Hepatocyte (in vitro differentiated cells): ENCODE measurements around the gene GPD1L. TPM values are rescaled to one million over a fixed set of nuclear protein-coding genes. Genes with fewer than 3 reads are reported as not detected.

Experiments
- DNase-seq: peaks from one replicate; pipeline ENCODE4 v3.0.0-alpha.2; 2016; ENCODE audit warnings: low spot score
- H2AFZ ChIP-seq: fragments of 200-600 bp; sonication (generic); 2 replicates; pipeline ENCODE4 v1.6.0; 2016; ENCODE audit warnings: antibody characterized with exemption, mild to moderate bottlenecking
- H3K27ac ChIP-seq: fragments of 200-600 bp; sonication (generic); 2 replicates; pipeline ENCODE4 v1.5.1; 2016; ENCODE audit warnings: mild to moderate bottlenecking
- H3K27me3 ChIP-seq: fragments of 200-600 bp; sonication (generic); 2 replicates; pipeline ENCODE4 v1.6.1; 2016
- H3K36me3 ChIP-seq: fragments of 200-600 bp; sonication (generic); replicated peaks from 2 replicates; pipeline ENCODE4 v1.5.1; 2016; ENCODE audit warnings: low read depth; ENCODE audit not compliant: insufficient read depth
- H3K4me1 ChIP-seq: fragments of 200-600 bp; sonication (generic); 2 replicates; pipeline ENCODE4 v1.5.1; 2016; ENCODE audit warnings: mild to moderate bottlenecking, moderate library complexity; ENCODE audit not compliant: insufficient read depth
- H3K4me2 ChIP-seq: fragments of 200-600 bp; sonication (generic); 2 replicates; pipeline ENCODE4 v1.6.0; 2016
- H3K4me3 ChIP-seq: fragments of 200-600 bp; sonication (generic); 2 replicates; pipeline ENCODE4 v1.5.1; 2016; ENCODE audit warnings: mild to moderate bottlenecking
- H3K79me2 ChIP-seq: fragments of 200-600 bp; sonication (generic); 2 replicates; pipeline ENCODE4 v1.6.0; 2017; ENCODE audit warnings: mild to moderate bottlenecking
- H3K9me2 ChIP-seq: fragments of 200-600 bp; sonication (generic); replicated peaks from 2 replicates; pipeline ENCODE4 v1.6.0; 2017; ENCODE audit warnings: mild to moderate bottlenecking; ENCODE audit not compliant: insufficient read depth
- H3K9me3 ChIP-seq: fragments of 200-600 bp; sonication (generic); 2 replicates; pipeline ENCODE4 v1.5.1; 2016; ENCODE audit warnings: low read depth, mild to moderate bottlenecking
- H4K20me1 ChIP-seq: fragments of 200-600 bp; sonication (generic); 2 replicates; pipeline ENCODE4 v1.6.0; 2016; ENCODE audit warnings: mild to moderate bottlenecking; ENCODE audit not compliant: insufficient read depth, poor library complexity, severe bottlenecking
- CTCF ChIP-seq: fragments of 200-600 bp; sonication (generic); IDR thresholded peaks from 2 replicates; pipeline ENCODE4 v1.5.1; 2016; ENCODE audit warnings: antibody characterized with exemption, mild to moderate bottlenecking; ENCODE audit not compliant: poor library complexity
- EZH2 ChIP-seq: fragments of 200-600 bp; sonication (generic); IDR thresholded peaks from 2 replicates; pipeline ENCODE4 v1.6.1; 2016; ENCODE audit warnings: antibody characterized with exemption, mild to moderate bottlenecking, borderline replicate concordance
- EZH2phosphoT487 ChIP-seq: fragments of 200-600 bp; sonication (generic); IDR thresholded peaks from one replicate; pipeline ENCODE4 v1.6.1; 2018; ENCODE audit warnings: antibody characterized with exemption, mild to moderate bottlenecking, low read depth, moderate library complexity; ENCODE audit not compliant: unreplicated experiment, severe bottlenecking
- WGBS: methylation state at CpG from one replicate; pipeline ENCODE4 v1.1.6; 2016; ENCODE audit warnings: low lambda C conversion rate; ENCODE audit errors: missing lambda C conversion rate; 5-methylcytosine and 5-hydroxymethylcytosine counted together
- polyA plus RNA-seq: library from polyadenylated mRNA; unstranded; fragments of >200 nt; fragmentation: Nextera tagmentation; extraction: Ambion mirVana; gene quantifications from 2 replicates; pipeline ENCODE4 v1.2.1, GENCODE V29; 2016
- total RNA-seq: library from RNA; depleted of rRNA; stranded (reverse); fragments of >200 nt; gene quantifications from 2 replicates; pipeline ENCODE4 v1.2.3, GENCODE V29; 2014

Gene GPD1L
- total and polyA plus RNA-seq, 2 experiments from 2014 or later: 6.8 to 15.2 TPM

GRCh38 chr3:32157600-32158264 is 51.3 kb downstream of the GPD1L start:
- no peaks in the 10 kb centered on the region for H3K9me3 ChIP-seq
- TF ChIP-seq EZH2 (no peak), CTCF (no peak), EZH2phosphoT487 (no peak)
- no peaks in the 10 kb centered on the region for H3K4me1 ChIP-seq
- H4K20me1 ChIP-seq: no peaks in the 10 kb centered on the region
- H2AFZ ChIP-seq: no peak overlapping the region
- H3K36me3 ChIP-seq: no peaks in the 10 kb centered on the region
- no peaks in the 10 kb centered on the region for H3K9me2 ChIP-seq
- no peak overlapping the region for H3K4me3 ChIP-seq
- WGBS: 74% methylated on average over 7 of the region's 7 CpGs
- H3K27me3 ChIP-seq: no peaks in the 10 kb centered on the region
- DNase-seq: no peak
- H3K27ac ChIP-seq: no peak overlapping the region
- H3K79me2 ChIP-seq: no peaks in the 10 kb centered on the region
- H3K4me2 ChIP-seq: no peak overlapping the region

DNA sequence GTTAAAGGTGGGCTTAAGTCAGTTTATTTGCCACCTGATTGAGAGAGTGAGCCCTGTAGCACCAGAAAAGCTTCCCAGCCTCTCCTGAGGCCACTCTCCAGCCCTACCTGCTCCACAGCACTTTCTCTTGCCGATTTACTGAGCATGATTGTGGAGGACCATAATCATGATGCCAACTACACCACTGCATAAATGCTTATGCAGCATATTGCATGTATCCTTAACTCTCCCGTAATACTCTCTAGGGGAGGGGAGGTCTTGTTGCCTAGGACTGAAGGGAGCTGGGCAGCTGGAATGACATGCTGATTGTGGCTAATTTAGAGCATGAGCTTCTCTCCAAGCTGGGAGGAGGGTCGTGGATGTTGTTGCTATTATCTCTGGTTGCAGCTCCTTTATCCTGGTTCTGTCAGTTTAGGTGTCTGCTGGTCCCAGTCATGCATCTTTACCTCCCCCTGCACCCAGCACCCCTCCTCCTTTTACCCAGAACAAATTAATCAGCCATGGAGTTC is 54.3 kb downstream of the GPD1L start:
- no peaks in the 10 kb centered on the region for H3K79me2 ChIP-seq
- H2AFZ ChIP-seq: no peak overlapping the region
- H3K4me3 ChIP-seq: no peak overlapping the region
- peaks cover 2% of the 10 kb centered on the region for H3K4me1 ChIP-seq
- H3K27me3 ChIP-seq: no peaks in the 10 kb centered on the region
- WGBS: 77% methylated on average over 3 of the region's 3 CpGs
- H3K36me3 ChIP-seq: no peaks in the 10 kb centered on the region
- no peak overlapping the region for H3K4me2 ChIP-seq
- H3K9me2 ChIP-seq: no peaks in the 10 kb centered on the region
- H3K27ac ChIP-seq: no peak overlapping the region
- no peaks in the 10 kb centered on the region for H3K9me3 ChIP-seq
- H4K20me1 ChIP-seq: no peaks in the 10 kb centered on the region
- no peak for DNase-seq
- TF ChIP-seq CTCF: no peak
- no peak for TF ChIP-seq EZH2phosphoT487
- TF ChIP-seq EZH2: no peak

- Histone ChIP-seq H4K20me1 (no peaks in the 10 kb centered on the region), H3K4me3 (no peak overlapping the region), H3K27ac (no peak overlapping the region), H3K4me2 (no peak overlapping the region), H2AFZ (no peak overlapping the region), H3K36me3 (no peaks in the 10 kb centered on the region), H3K79me2 (no peaks in the 10 kb centered on the region), H3K9me3 (no peaks in the 10 kb centered on the region), H3K9me2 (no peaks in the 10 kb centered on the region), H3K4me1 (peaks cover 4% of the 10 kb centered on the region), H3K27me3 (no peaks in the 10 kb centered on the region)
- TF ChIP-seq EZH2phosphoT487: no peak
- no peak for TF ChIP-seq EZH2
- no peak for TF ChIP-seq CTCF
- 82% methylated on average over 1 of the region's 1 CpG for WGBS
- DNase-seq: no peak
Measured at GRCh38 chr3:32165442-32165841, 59.0 kb downstream of the GPD1L start.
